Esophagus muscularis mucosa (tissue), 4 donors: Measurements from ENCODE around the gene NR2F6. TPM values are rescaled to one million over a fixed set of nuclear protein-coding genes. Genes with fewer than 3 reads are reported as not detected.

ENCODE experiments used
- DNase-seq: peaks from one replicate; pipeline ENCODE4 v3.0.0-alpha.2; 2017; ENCODE audit errors: extremely low spot score
- H3K27ac ChIP-seq, 4 donors: fragments of 200-600 bp; sonication (generic); replicated peaks in 1 of 4; 1 replicate in 3 of 4; 2 replicates in 1 of 4; pipeline ENCODE4 v1.5.1; 2016 to 2019; ENCODE audit warnings: mild to moderate bottlenecking in 1 of 4
- H3K27me3 ChIP-seq, 4 donors: fragments of 200-600 bp; sonication (generic); one replicate each; pipeline versions ENCODE4 v1.5.1 to v1.6.0; 2016 to 2019
- H3K36me3 ChIP-seq, 4 donors: fragments of 200-600 bp; sonication (generic); one replicate each; pipeline ENCODE4 v1.5.1; 2016 to 2019
- H3K4me1 ChIP-seq, 4 donors: fragments of 200-600 bp; sonication (generic); one replicate each; pipeline ENCODE4 v1.5.1; 2016 to 2019
- H3K4me3 ChIP-seq, 4 donors: fragments of 200-600 bp; sonication (generic); 1 replicate in 2 of 4; 2 replicates in 2 of 4; pipeline ENCODE4 v1.5.1; 2016 to 2019; ENCODE audit warnings: mild to moderate bottlenecking in 4 of 4, moderate library complexity in 1 of 4
- H3K9me3 ChIP-seq, 4 donors: fragments of 200-600 bp; sonication (generic); 1 replicate in 3 of 4; 2 replicates in 1 of 4; pipeline ENCODE4 v1.5.1; 2016 to 2019
- EP300 ChIP-seq: sonication (generic); formaldehyde crosslinking; IDR thresholded peaks from one replicate; pipeline ENCODE4 v1.6.1; 2017; ENCODE audit warnings: antibody characterized with exemption
- POLR2A ChIP-seq: fragments of 450-650 bp; IDR thresholded peaks from one replicate; pipeline ENCODE4 v1.6.1; 2017; ENCODE audit warnings: antibody characterized with exemption, moderate library complexity, mild to moderate bottlenecking, low read depth
- POLR2AphosphoS5 ChIP-seq, 2 donors: sonication (generic); formaldehyde crosslinking; IDR thresholded peaks; one replicate each; pipeline ENCODE4 v1.6.1; 2017; ENCODE audit warnings: antibody characterized with exemption in 2 of 2
- WGBS: methylation state at CpG from one replicate; pipeline ENCODE4 v1.1.5; 2018; 5-methylcytosine and 5-hydroxymethylcytosine counted together
- intact Hi-C: fragments of 100-400 bp; cut with DNase I; formaldehyde crosslinking; loops from one replicate; pipeline ENCODE4 v1.15.1; 2023
- total RNA-seq, 4 donors: library from RNA; depleted of rRNA; stranded (reverse); fragments of >200 nt; gene quantifications; one replicate each; pipeline versions ENCODE4 v1.1.0 to v1.2.1, GENCODE V29; 2016
- TF ChIP-seq, protein P1 (sequence below), 3 experiments: fragments of 200-600 bp in 2 of 3; fragments of 450-650 bp in 1 of 3; sonication (generic) in 2 of 3; IDR thresholded peaks; one replicate each; pipeline ENCODE4 v1.5.1; 2017 to 2019; ENCODE audit warnings: antibody characterized with exemption in 3 of 3, mild to moderate bottlenecking in 2 of 3, moderate library complexity in 1 of 3

Gene NR2F6
- total RNA-seq, 4 donors from 2014 or later: 38.6 to 88.0 (median 61.2) TPM

DNA sequence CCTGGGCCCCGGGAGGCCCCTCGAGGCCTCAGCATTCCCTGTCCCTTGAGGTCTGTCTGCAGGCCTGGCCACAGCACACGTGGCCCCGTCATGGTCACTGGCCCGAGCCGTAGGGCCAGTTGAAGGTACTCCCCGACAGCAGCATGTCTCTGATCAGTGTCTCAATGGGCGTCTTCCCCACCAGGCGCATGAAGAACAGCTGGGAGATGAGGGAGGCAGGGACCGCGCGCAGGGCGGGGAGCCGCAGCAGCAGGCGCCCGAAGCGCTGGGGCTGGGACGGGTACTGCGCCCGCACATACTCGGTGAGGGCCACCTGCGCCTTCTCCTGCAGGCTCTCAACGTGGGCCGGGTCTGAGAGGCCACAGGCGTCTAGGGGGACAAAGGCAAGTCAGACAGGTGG, 13.5 kb downstream of the NR2F6 start:
- TF ChIP-seq EP300: no peak
- no peak for TF ChIP-seq POLR2A
- TF ChIP-seq, protein P1, sequence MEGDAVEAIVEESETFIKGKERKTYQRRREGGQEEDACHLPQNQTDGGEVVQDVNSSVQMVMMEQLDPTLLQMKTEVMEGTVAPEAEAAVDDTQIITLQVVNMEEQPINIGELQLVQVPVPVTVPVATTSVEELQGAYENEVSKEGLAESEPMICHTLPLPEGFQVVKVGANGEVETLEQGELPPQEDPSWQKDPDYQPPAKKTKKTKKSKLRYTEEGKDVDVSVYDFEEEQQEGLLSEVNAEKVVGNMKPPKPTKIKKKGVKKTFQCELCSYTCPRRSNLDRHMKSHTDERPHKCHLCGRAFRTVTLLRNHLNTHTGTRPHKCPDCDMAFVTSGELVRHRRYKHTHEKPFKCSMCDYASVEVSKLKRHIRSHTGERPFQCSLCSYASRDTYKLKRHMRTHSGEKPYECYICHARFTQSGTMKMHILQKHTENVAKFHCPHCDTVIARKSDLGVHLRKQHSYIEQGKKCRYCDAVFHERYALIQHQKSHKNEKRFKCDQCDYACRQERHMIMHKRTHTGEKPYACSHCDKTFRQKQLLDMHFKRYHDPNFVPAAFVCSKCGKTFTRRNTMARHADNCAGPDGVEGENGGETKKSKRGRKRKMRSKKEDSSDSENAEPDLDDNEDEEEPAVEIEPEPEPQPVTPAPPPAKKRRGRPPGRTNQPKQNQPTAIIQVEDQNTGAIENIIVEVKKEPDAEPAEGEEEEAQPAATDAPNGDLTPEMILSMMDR (IDR thresholded peaks at IDR 0.05): no peak
- no peak for TF ChIP-seq POLR2AphosphoS5 (IDR thresholded peaks at IDR 0.05)
- Histone ChIP-seq H3K4me1 (peaks cover 22 to 45% (median 42%) of the 10 kb centered on the region in 4 donors), H3K36me3 (peaks cover 13 to 60% (median 51%) of the 10 kb centered on the region in 4 donors), H3K4me3 (no peak overlapping the region), H3K27ac (no peak overlapping the region), H3K27me3 (no peaks in the 10 kb centered on the region), H3K9me3 (no peaks in the 10 kb centered on the region)
- 90% methylated on average over 15 of the region's 25 CpGs for WGBS
- intact Hi-C loops: no loop called here
- no peak for DNase-seq

DNA sequence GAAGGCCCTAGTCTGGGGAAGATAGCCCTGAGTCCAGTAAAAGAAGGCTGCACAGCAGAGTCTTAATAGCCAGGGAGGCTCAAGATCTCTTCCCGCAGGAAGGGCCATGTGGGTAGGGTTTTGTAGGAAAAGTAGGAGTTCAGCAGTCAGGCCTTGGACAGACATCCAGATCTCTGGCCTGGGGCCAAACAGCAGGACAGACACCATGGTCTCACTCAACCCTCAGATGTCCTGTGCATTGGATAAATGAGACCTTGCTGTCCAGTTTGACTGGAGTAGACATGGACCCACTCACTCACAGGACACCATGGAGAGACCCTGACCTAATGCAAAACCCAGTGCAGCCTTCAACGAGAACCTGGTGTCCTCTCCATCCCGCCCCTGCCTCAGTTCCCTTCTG, 15.8 kb downstream of the NR2F6 start:
- 96% methylated on average over 3 of the region's 3 CpGs for WGBS
- no peak for DNase-seq
- intact Hi-C loops: no loop called here
- Histone ChIP-seq H3K27me3 (no peaks in the 10 kb centered on the region), H3K9me3 (no peaks in the 10 kb centered on the region), H3K36me3 (peaks cover 13 to 54% (median 46%) of the 10 kb centered on the region in 4 donors), H3K27ac (no peak overlapping the region), H3K4me3 (no peak overlapping the region), H3K4me1 (peaks cover 16 to 36% (median 33%) of the 10 kb centered on the region in 4 donors)
- TF ChIP-seq POLR2A: no peak
- no peak for TF ChIP-seq POLR2AphosphoS5 (IDR thresholded peaks at IDR 0.05)
- TF ChIP-seq EP300: no peak
- TF ChIP-seq, protein P1 (IDR thresholded peaks at IDR 0.05): no peak

DNA sequence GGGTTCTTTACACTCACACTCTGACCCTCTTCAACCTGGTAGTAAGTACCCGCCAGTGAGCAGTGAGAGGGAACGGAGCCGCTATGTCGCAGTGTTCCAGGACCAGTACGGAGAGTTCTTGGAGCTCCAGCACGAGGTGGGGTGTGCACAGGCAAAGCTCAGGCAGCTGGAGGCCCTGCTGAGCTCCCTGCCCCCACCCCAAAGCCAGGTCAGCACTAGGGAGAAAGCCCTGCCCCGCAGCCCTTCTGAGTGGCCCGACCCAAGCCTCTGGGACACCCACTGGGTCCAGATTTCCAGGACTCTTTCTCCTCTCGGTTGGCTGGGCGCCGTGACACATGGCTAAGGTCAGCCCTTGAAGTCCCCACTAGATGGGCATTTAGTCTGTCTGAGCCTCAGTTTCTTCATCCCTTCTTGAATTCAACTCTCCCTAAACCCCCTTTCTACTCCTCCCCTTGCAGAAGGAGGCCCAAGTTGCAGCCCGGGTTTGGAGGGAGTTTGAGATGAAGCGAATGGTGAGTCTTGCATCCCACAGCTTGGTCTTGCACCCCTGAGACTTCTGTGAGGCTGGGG, 17.8 kb downstream of the NR2F6 start:
- Histone ChIP-seq H3K4me3 (no peak overlapping the region), H3K36me3 (peaks cover 13 to 41% (median 35%) of the 10 kb centered on the region in 4 donors), H3K27ac (peak overlapping the region; percentile 14 to 88 (median 86)), H3K4me1 (peaks cover 9 to 26% (median 25%) of the 10 kb centered on the region in 4 donors), H3K27me3 (no peaks in the 10 kb centered on the region), H3K9me3 (no peaks in the 10 kb centered on the region)
- no peak for DNase-seq
- intact Hi-C loops: no loop called here
- WGBS: 83% methylated on average over 13 of the region's 13 CpGs
- TF ChIP-seq, protein P1 (IDR thresholded peaks at IDR 0.05): no peak
- TF ChIP-seq POLR2A (no peak), EP300 (no peak)

- Histone ChIP-seq H3K27ac (peak within 1 kb of the TSS; percentile 85 to 88 (median 86)), H3K9me3 (no peaks in the 10 kb centered on the region), H3K4me1 (peaks cover 9 to 26% (median 25%) of the 10 kb centered on the region in 4 donors), H3K36me3 (peaks cover 0 to 25% (median 19%) of the 10 kb centered on the region in 4 donors), H3K4me3 (peak within 1 kb of the TSS; percentile 67 to 75 (median 71)), H3K27me3 (no peaks in the 10 kb centered on the region)
- WGBS: 0% methylated on average over 13 of the region's 90 CpGs
- peak; percentile 100 for DNase-seq
- TF ChIP-seq EP300 (no peak), POLR2AphosphoS5 (IDR thresholded peaks at IDR 0.05) (peak in 1 of 2 donors; percentile 94), POLR2A (peak; percentile 67)
- intact Hi-C loops: no loop called here
Measured at GRCh38 chr19:17226002-17226933, 19.5 kb downstream of the NR2F6 start, which contains the start of gene OCEL1. Gene OCEL1, plus strand, starts transcription at chr19:17226226. Its CDS starts 22 bp downstream, at chr19:17226248.

DNA sequence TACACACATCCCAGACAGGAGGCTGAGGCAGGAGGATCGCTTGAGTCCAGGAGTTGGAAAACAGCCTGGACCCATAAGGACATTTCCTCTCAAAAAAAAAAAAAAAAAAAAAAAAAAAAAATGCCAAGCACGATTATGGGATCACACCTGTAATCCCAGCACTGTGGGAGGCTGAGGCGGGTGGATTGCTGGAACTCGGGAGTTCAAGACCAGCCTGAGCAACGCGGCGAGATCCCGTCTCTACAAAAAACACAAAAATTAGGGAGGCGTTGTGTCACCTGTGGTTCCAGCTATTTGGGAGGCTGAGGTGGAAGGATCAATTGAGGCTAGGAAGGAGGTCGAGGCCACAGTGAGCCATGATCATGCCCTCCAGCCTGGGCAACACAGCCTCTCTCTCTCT, 20.7 kb downstream of the NR2F6 start:
- peaks cover 9 to 31% (median 29%) of the 10 kb centered on the region in 4 donors for H3K4me1 ChIP-seq
- peaks cover 0 to 16% (median 9%) of the 10 kb centered on the region in 4 donors for H3K36me3 ChIP-seq
- intact Hi-C loops: no loop called here
- no peaks in the 10 kb centered on the region for H3K9me3 ChIP-seq
- H3K4me3 ChIP-seq: peak overlapping the region in 1 of 4 donors; percentile 75
- TF ChIP-seq POLR2A: no peak
- no peak for TF ChIP-seq EP300
- TF ChIP-seq, protein P1 (IDR thresholded peaks at IDR 0.05): no peak
- no peak for TF ChIP-seq POLR2AphosphoS5 (IDR thresholded peaks at IDR 0.05)
- DNase-seq: no peak
- H3K27ac ChIP-seq: no peak overlapping the region
- H3K27me3 ChIP-seq: no peaks in the 10 kb centered on the region
- 88% methylated on average over 10 of the region's 10 CpGs for WGBS
